Bronchus fibroblast of lung (primary cell): ENCODE measurements around the gene PC. TPM values are rescaled to one million over a fixed set of nuclear protein-coding genes. Genes with fewer than 3 reads are reported as not detected.

ENCODE experiments used
- total RNA-seq: library from RNA; depleted of rRNA; stranded (reverse); fragments of >200 nt; gene quantifications from 2 replicates; pipeline ENCODE4 v1.2.3, GENCODE V29; 2015

The PC gene, protein sequence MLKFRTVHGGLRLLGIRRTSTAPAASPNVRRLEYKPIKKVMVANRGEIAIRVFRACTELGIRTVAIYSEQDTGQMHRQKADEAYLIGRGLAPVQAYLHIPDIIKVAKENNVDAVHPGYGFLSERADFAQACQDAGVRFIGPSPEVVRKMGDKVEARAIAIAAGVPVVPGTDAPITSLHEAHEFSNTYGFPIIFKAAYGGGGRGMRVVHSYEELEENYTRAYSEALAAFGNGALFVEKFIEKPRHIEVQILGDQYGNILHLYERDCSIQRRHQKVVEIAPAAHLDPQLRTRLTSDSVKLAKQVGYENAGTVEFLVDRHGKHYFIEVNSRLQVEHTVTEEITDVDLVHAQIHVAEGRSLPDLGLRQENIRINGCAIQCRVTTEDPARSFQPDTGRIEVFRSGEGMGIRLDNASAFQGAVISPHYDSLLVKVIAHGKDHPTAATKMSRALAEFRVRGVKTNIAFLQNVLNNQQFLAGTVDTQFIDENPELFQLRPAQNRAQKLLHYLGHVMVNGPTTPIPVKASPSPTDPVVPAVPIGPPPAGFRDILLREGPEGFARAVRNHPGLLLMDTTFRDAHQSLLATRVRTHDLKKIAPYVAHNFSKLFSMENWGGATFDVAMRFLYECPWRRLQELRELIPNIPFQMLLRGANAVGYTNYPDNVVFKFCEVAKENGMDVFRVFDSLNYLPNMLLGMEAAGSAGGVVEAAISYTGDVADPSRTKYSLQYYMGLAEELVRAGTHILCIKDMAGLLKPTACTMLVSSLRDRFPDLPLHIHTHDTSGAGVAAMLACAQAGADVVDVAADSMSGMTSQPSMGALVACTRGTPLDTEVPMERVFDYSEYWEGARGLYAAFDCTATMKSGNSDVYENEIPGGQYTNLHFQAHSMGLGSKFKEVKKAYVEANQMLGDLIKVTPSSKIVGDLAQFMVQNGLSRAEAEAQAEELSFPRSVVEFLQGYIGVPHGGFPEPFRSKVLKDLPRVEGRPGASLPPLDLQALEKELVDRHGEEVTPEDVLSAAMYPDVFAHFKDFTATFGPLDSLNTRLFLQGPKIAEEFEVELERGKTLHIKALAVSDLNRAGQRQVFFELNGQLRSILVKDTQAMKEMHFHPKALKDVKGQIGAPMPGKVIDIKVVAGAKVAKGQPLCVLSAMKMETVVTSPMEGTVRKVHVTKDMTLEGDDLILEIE
- 19.2 and 21.7 TPM in 2 replicates for total RNA-seq

DNA sequence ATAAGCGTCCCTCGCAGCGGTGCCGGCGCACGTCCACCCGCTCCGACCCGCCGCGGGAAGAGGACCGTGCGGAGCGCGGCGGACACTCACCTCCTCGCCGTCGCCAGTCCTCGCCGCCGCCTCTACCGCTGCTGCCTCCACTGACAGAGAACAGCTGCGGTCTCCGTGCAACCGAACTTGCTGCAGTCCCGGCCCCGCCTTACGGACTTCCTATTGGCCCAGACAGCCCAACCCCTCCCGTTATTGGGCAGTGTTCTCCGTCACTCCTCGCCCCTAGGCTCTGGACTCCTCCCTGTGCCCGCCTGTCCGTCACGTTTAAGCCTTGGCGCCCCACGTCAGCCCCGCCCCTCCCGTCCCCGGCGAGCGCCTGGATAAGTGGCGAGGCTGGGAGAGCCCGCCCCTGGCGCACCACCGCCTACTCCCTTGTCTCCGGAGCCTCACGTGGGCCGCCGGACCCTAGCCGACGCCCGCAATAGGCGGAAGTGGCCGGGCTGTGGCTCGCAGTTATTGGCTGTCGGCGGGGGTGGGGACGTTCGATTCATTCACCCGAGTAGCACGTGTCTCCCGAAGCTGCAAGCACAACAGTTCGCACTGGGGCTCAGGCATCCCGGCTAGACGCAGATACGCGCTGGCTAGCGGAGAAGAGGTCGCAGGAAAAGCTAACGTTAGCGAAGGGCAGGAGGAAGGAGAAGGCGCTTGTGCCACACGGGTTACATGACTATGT is at the start of gene PC:
PC (minus strand) TSS at position 152 of the 724 bp plus-strand sequence. CDS start 86,224 bp downstream, outside the sequence.

DNA sequence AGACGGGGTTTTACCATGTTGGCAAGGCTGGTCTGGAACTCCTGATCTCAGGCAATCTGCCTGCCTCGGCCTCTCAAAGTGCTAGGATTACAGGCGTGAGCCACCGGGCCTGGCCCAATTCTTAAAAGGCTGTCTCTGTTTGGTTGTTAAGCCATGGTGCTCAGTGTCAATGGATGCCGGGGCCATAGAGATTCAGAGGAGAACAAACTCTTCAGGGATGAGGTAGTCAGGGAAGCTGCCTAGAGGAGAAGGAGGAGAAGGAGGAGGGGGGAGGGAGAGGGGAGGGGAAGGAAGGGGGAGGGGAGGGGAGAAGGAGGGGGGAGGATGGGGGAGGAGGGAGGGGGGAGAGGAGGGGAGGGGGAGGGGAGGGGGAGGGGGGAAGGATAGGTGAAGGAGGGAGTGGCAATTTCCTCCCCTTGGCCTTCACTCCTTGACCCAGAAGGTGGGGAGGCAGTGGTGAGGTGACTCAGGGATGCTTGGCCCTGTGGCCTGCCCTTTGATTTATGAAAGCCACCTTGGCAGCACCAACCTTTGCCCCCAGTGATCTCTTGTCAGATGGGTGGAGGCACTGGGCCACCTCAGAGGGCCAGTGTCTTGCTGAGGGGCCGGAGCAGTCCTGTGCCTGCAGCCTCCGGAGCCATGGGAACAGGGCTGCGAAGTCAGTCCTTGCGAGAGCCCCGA is 16.7 kb upstream of the PC start, which contains the start of gene C11orf86:
C11orf86 (plus strand) TSS at position 581 of the 681 bp plus-strand sequence; CDS start at position 640, 59 bp downstream.

DNA sequence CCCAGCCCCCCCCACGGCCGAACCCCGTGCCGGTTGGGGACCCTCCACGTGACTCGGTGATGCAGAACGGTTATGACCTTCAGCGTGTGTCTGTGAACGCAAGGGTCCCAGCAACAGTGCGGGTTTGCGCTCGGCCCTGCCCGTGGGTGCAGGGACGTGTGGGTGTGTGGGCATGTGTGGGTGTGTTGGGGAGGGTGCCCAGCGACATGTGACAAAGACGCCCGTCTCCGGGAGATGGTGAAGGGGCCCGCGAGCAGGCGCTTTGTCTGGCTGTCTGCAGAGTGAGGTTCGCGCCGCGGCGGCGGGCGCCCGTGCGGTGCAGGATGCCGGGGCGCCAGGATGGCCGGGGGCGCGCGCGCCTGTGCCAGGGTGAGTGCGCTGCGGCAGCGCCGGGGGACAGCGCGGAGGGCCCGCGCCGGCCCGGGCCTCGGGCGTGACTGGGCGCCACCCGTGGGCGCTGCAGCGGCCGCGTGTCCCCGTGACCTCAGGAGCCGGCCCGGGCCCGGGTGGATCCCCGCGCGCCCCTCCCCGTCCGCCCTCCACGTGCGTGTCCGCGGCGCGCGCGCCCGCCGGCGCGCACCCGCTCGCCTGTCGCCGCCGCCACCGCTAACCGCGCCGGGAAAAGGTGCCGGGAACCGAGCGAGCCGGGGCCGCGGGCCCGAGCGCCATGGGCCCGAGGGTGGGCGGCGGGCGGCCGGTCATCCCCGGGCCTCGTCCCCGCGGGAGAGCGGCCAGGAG is 101.5 kb downstream of the PC start, which contains the start of gene LRFN4:
LRFN4 (plus strand) TSS at position 569 of the 738 bp plus-strand sequence. CDS start 681 bp downstream, outside the sequence.

DNA sequence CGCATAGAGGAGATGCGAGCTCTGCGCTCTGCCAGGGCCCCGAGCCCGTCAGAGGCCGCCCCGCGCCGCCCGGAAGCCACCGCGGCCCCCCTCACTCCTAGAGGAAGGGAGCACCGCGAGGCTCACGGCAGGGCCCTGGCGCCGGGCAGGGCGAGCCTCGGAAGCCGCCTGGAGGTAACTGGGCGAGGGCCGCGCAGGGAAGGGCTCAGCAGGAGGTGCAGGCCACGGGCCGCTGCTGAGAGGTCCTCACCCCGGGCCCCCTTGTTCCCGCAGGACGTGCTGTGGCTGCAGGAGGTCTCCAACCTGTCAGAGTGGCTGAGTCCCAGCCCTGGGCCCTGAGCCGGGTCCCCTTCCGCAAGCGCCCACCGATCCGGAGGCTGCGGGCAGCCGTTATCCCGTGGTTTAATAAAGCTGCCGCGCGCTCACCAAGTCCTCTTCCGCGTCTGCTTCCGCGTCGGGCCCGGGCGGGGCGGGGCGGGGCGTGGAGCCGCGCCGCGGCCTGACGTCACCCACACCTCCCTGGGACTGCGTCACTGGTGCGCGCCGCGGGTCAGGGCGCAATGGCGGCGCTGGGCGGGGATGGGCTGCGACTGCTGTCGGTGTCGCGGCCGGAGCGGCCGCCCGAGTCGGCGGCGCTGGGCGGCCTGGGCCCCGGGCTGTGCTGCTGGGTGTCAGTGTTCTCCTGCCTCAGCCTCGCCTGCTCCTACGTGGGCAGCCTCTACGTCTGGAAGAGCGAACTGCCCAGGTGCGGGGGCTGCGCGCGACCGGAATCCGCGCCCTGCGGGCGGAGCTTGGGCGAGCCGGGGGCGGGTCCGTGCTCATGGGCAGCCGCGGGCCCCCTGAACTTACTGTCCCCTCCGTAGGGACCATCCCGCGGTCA is 115.0 kb downstream of the PC start, which contains the start of gene RCE1:
RCE1 (plus strand) TSS at position 546 of the 880 bp plus-strand sequence; CDS start at position 561, 15 bp downstream.

Other genes starting within 250 kb of the PC start
- gene SPTBN2, start 229.2 kb downstream of the PC start, total RNA-seq, result 0.89 and 2.0 TPM in 2 replicates
- 21.0 and 21.2 TPM in 2 replicates for gene RCE1, start 114.9 kb downstream of the PC start, total RNA-seq
- 36.1 TPM in 2 replicates for gene LRFN4, start 101.3 kb downstream of the PC start, total RNA-seq
- 0.34 TPM in 1 of 2 replicates, not detected in the other for gene C11orf86, start 16.9 kb upstream of the PC start, total RNA-seq
- gene SYT12, start 64.8 kb upstream of the PC start, total RNA-seq, result under 0.01 and 0.17 TPM in 2 replicates
- 12.4 and 17.1 TPM in 2 replicates for gene RHOD, start 98.5 kb upstream of the PC start, total RNA-seq
- 16.9 and 17.1 TPM in 2 replicates for gene KDM2A, start 160.9 kb upstream of the PC start, total RNA-seq